SK-N-SH (cell line): ENCODE data around the gene B4GALNT4. TPM values are rescaled to one million over a fixed set of nuclear protein-coding genes. Genes with fewer than 3 reads are reported as not detected.
A peak's percentile ranks its signal among the peaks of the same experiment; 100 is the strongest.

Source experiments
- CTCF ChIA-PET: fragments of 300-600, 350-600 bp; formaldehyde crosslinking; extraction: SDS; loops from one replicate; lab custom pipeline; 2021; lab: Yijun Ruan, JAX
- POLR2A ChIA-PET: fragments of 350-600 bp; sonication (Branson Sonifier 250); formaldehyde crosslinking; extraction: SDS; loops from one replicate; lab custom pipeline; 2020; ENCODE audit warnings: antibody characterized with exemption, inconsistent platforms; lab: Yijun Ruan, JAX
- DNase-seq: peaks from one replicate; pipeline ENCODE4 v3.0.0; 2012
- H2AFZ ChIP-seq: fragments of 200-600 bp; sonication (generic); 2 replicates; pipeline ENCODE4 v1.8.1; 2016; ENCODE audit warnings: antibody characterized with exemption, mild to moderate bottlenecking, low read depth
- H3F3A ChIP-seq: fragments of 200-600 bp; sonication (generic); replicated peaks from 2 replicates; pipeline ENCODE3; 2016; ENCODE audit warnings: antibody characterized with exemption, mild to moderate bottlenecking; ENCODE audit not compliant: insufficient read depth
- H3K27ac ChIP-seq, 2 experiments: fragments of 200-500 bp in 1 of 2; fragments of 200-600 bp in 1 of 2; sonication (Bioruptor generic) in 1 of 2; sonication (generic), shearing (Covaris generic) in 1 of 2; 2 replicates each; pipeline versions ENCODE4 v1.5.1 to v1.6.1; 2014 to 2016; ENCODE audit warnings: low read depth in 2 of 2, inconsistent platforms in 1 of 2, low read length in 1 of 2, mild to moderate bottlenecking in 1 of 2, mixed read lengths in 1 of 2
- H3K27me3 ChIP-seq: fragments of 200-600 bp; sonication (generic), shearing (Covaris generic); 2 replicates; pipeline ENCODE4 v1.6.1; 2016; ENCODE audit warnings: mixed run types; ENCODE audit not compliant: insufficient read depth
- H3K36me3 ChIP-seq, 2 experiments: fragments of 200-500 bp in 1 of 2; fragments of 200-600 bp in 1 of 2; sonication (Bioruptor generic) in 1 of 2; sonication (generic) in 1 of 2; replicated peaks in 1 of 2; 2 replicates each; pipeline versions ENCODE3 to v1.5.1; 2014 to 2016; ENCODE audit warnings: low read length in 1 of 2, mild to moderate bottlenecking in 1 of 2; ENCODE audit not compliant: insufficient read depth in 2 of 2, control insufficient read depth in 1 of 2
- H3K4me1 ChIP-seq, 2 experiments: fragments of 200-500 bp in 1 of 2; fragments of 200-600 bp in 1 of 2; sonication (Bioruptor generic) in 1 of 2; sonication (generic), shearing (Covaris generic) in 1 of 2; 2 replicates each; pipeline versions ENCODE4 v1.5.1 to v1.6.1; 2014 to 2016; ENCODE audit warnings: low read depth in 1 of 2, low read length in 1 of 2, mixed run types in 1 of 2; ENCODE audit not compliant: insufficient read depth in 2 of 2, control insufficient read depth in 1 of 2
- H3K4me2 ChIP-seq: fragments of 200-600 bp; sonication (generic), shearing (Covaris generic); 2 replicates; pipeline ENCODE4 v1.6.1; 2017; ENCODE audit warnings: mixed run types
- H3K4me3 ChIP-seq, 2 experiments: fragments of 200-500 bp in 1 of 2; fragments of 200-600 bp in 1 of 2; sonication (Bioruptor generic) in 1 of 2; sonication (generic), shearing (Covaris generic) in 1 of 2; 2 replicates each; pipeline versions ENCODE4 v1.5.1 to v1.8.1; 2014 to 2016; ENCODE audit warnings: low read depth in 2 of 2, inconsistent platforms in 1 of 2, low read length in 1 of 2, mild to moderate bottlenecking in 1 of 2, mixed read lengths in 1 of 2, moderate library complexity in 1 of 2
- H3K79me2 ChIP-seq: fragments of 200-600 bp; sonication (generic); 2 replicates; pipeline ENCODE4 v1.8.1; 2017; ENCODE audit warnings: mild to moderate bottlenecking; ENCODE audit not compliant: insufficient read depth
- H3K9ac ChIP-seq: fragments of 200-600 bp; sonication (generic); 2 replicates; pipeline ENCODE4 v1.6.1; 2017; ENCODE audit warnings: mixed run types
- H3K9me2 ChIP-seq: fragments of 200-600 bp; sonication (generic); 2 replicates; pipeline ENCODE4 v1.6.1; 2017; ENCODE audit warnings: mixed run types
- H3K9me3 ChIP-seq: fragments of 200-600 bp; sonication (generic); 2 replicates; pipeline ENCODE4 v1.6.1; 2017; ENCODE audit warnings: mixed run types, mild to moderate bottlenecking, moderate library complexity
- H4K20me1 ChIP-seq: fragments of 200-600 bp; sonication (generic); 2 replicates; pipeline ENCODE4 v1.6.1; 2017; ENCODE audit warnings: mild to moderate bottlenecking, mixed run types; ENCODE audit not compliant: insufficient read depth
- ELF1 ChIP-seq: IDR thresholded peaks from 2 replicates; pipeline ENCODE4 v1.4.0; 2012
- FOSL2 ChIP-seq: IDR thresholded peaks from 2 replicates; pipeline ENCODE4 v1.4.0; 2012; ENCODE audit warnings: low read depth, mild to moderate bottlenecking, moderate library complexity, borderline replicate concordance
- FOXJ3 ChIP-seq: sonication (generic); formaldehyde crosslinking; IDR thresholded peaks from 2 replicates; pipeline ENCODE4 v1.5.1; 2020; ENCODE audit warnings: mild to moderate bottlenecking, missing genetic modification reagents
- FOXM1 ChIP-seq: IDR thresholded peaks from 2 replicates; pipeline ENCODE4 v1.4.0; 2012; ENCODE audit warnings: low read depth, mild to moderate bottlenecking
- JUND ChIP-seq: IDR thresholded peaks from 2 replicates; pipeline ENCODE4 v1.4.0; 2012
- NRF1 ChIP-seq: IDR thresholded peaks from 2 replicates; pipeline ENCODE4 v1.6.1; 2012; ENCODE audit warnings: low read depth, mild to moderate bottlenecking, low read length
- POLR2AphosphoS5 ChIP-seq: IDR thresholded peaks from 2 replicates; pipeline ENCODE4 v1.6.1; 2012; ENCODE audit warnings: low read depth, low read length
- RAD21 ChIP-seq: IDR thresholded peaks from 2 replicates; pipeline ENCODE4 v1.6.1; 2012; ENCODE audit warnings: mild to moderate bottlenecking, low read length
- RFX5 ChIP-seq: IDR thresholded peaks from 2 replicates; pipeline ENCODE4 v1.6.1; 2012; ENCODE audit warnings: mild to moderate bottlenecking, improper control_type of control experiment, low read length
- SMC3 ChIP-seq: IDR thresholded peaks from 2 replicates; pipeline ENCODE4 v1.6.1; 2012; ENCODE audit warnings: low read depth, low read length, improper control_type of control experiment
- TEAD4 ChIP-seq: IDR thresholded peaks from 2 replicates; pipeline ENCODE4 v1.4.0; 2012; ENCODE audit warnings: mild to moderate bottlenecking, borderline replicate concordance; ENCODE audit not compliant: insufficient read depth
- WGBS: methylation state at CpG from one replicate; pipeline ENCODE4 v1.1.6; 2017; ENCODE audit warnings: low lambda C conversion rate; 5-methylcytosine and 5-hydroxymethylcytosine counted together
- polyA plus RNA-seq, 3 experiments: library from polyadenylated mRNA; depleted of rRNA; stranded (reverse); fragments of >200 nt; gene quantifications; 2 replicates each; pipeline ENCODE4 v1.2.3, GENCODE V29; 2012
- TF ChIP-seq, protein P1 (sequence below): IDR thresholded peaks from 2 replicates; pipeline ENCODE4; 2012
- TF ChIP-seq, protein P2 (sequence below): fragments of 150-350 bp; IDR thresholded peaks from 2 replicates; pipeline ENCODE4 v1.6.1; 2017; ENCODE audit warnings: antibody characterized with exemption, low read length, low read depth, borderline replicate concordance
- TF ChIP-seq, protein P3 (sequence below): fragments of 150-350 bp; IDR thresholded peaks from 2 replicates; pipeline ENCODE4 v1.6.1; 2016; ENCODE audit warnings: mild to moderate bottlenecking, low read depth, low read length

B4GALNT4 gene
- polyA plus RNA-seq, 1 of the 3 experiments (the other 2 are of a cell fraction): 66.7 TPM

DNA sequence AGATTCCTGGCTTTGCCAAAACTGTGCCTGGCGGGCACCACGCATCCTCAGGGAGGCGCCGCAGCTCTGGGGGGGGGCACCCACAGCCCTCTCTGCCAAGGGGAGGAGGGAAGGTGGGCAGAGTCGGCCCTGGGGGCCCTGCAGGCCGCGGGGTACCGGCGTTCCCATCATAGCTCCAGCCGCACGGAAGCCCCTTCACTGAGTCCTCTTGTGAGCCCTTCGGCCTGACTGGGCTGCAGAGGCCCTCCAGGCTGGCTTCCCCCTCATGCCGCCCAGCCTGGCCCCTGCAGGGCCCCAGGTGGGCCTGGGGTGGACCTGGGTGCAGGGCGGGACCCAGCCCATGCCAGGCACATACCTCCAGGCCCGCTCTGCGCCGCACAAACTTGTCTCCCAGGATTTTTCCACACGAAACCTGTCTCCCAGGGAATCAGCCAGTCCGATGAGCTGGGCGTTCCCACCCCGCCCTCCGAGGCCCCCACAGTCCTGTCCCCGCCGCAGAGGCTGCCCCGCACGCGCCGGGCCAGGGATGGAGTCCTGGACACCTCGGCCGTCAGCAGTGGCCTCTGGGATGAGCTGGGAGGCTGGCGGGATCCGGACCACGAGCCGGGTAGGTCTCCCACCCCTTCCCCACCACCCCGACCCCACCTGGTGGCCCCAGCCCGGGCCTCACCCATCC, 22.9 kb downstream of the B4GALNT4 start:
- CTCF ChIA-PET: interaction anchor here (0.9 to 1.0 kb wide), 3 partner anchors 14 to 56 kb away, joined by 3 read pairs; no protein-coding TSS in a partner anchor
- H3K27ac ChIP-seq: no peak overlapping the region
- no peak overlapping the region for H3K9ac ChIP-seq
- no peaks in the 10 kb centered on the region for H3F3A ChIP-seq
- POLR2A ChIA-PET: interaction anchor here (1.4 kb wide), 1 partner anchor 9 kb away, joined by 3 read pairs; no protein-coding TSS in a partner anchor
- H3K4me1 ChIP-seq: peaks cover 8 to 10% of the 10 kb centered on the region in 2 experiments; a peak in 3 of 4 replicates
- no peaks in the 10 kb centered on the region for H4K20me1 ChIP-seq
- no peak overlapping the region; the same call in 1 of the 2 replicates for H3K4me2 ChIP-seq
- H3K4me3 ChIP-seq: no peak overlapping the region
- H3K36me3 ChIP-seq: no peaks in the 10 kb centered on the region
- no peak overlapping the region for H2AFZ ChIP-seq
- H3K79me2 ChIP-seq: no peaks in the 10 kb centered on the region
- H3K9me3 ChIP-seq: no peaks in the 10 kb centered on the region
- no peak for DNase-seq
- TF ChIP-seq SMC3: no peak
- TF ChIP-seq, all 33 proteins: peak for 0
- no peaks in the 10 kb centered on the region for H3K27me3 ChIP-seq
- no peaks in the 10 kb centered on the region for H3K9me2 ChIP-seq
- 80% methylated on average over 23 of the region's 36 CpGs for WGBS

DNA sequence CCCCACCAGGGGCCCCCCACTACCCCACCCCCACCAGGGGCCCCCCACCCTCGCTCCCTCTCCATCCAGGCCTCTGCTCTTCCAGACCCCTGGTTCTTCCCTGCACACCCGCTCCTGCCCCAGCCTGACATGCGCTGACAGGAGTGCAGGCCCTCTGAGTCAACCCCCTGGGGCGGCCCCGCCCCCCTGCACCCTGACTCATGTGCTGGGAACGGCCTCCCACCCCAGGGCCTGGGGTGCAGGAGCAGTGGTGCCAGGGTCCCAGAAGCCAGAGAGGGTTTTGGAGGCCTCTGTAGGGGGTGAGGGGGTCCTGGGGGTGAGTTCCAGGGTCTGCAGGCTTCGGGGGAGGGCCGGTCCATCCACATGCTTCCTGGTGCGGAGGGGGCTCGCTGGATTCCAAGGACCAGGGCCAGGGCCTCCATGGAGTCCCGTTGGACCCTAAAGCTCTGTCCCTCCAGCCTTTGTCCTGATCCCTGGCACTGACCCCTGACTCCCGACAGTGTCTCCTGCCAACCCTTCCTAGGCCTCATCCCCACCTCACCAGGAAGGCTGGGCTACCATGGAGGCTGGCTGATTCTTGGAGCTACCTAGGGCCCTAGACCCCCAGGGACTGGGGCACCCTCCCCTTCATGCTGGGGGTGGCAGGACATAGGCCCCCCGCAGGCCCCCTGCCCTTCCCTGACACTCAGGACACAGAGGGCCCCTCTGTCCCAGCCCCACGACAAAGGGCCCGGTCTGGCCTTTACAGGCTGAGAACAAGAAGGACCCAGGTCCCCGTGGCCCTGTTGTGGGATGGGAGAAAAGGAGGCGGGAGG, 24.1 kb downstream of the B4GALNT4 start:
- H3K9ac ChIP-seq: peak overlapping the region; percentile 7; the same call in 1 of the 2 replicates
- H2AFZ ChIP-seq: no peak overlapping the region
- H3K4me2 ChIP-seq: peak overlapping the region; percentile 20; the same call in 1 of the 2 replicates
- no peaks in the 10 kb centered on the region for H3K9me3 ChIP-seq
- CTCF ChIA-PET: interaction anchor here (1.0 to 1.4 kb wide), 2 partner anchors 13 to 29 kb away, joined by 3 read pairs; no protein-coding TSS in a partner anchor
- TF ChIP-seq FOXJ3 (CRISPR knock-in tag): no peak
- TF ChIP-seq, protein P1, sequence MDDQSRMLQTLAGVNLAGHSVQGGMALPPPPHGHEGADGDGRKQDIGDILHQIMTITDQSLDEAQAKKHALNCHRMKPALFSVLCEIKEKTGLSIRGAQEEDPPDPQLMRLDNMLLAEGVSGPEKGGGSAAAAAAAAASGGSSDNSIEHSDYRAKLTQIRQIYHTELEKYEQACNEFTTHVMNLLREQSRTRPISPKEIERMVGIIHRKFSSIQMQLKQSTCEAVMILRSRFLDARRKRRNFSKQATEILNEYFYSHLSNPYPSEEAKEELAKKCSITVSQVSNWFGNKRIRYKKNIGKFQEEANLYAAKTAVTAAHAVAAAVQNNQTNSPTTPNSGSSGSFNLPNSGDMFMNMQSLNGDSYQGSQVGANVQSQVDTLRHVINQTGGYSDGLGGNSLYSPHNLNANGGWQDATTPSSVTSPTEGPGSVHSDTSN: 0 out of 2 replicates have a peak, but pooled peaks have one; percentile 28
- TF ChIP-seq, protein P2, sequence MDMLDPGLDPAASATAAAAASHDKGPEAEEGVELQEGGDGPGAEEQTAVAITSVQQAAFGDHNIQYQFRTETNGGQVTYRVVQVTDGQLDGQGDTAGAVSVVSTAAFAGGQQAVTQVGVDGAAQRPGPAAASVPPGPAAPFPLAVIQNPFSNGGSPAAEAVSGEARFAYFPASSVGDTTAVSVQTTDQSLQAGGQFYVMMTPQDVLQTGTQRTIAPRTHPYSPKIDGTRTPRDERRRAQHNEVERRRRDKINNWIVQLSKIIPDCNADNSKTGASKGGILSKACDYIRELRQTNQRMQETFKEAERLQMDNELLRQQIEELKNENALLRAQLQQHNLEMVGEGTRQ: no peak
- TF ChIP-seq FOXM1: no peak
- TF ChIP-seq POLR2AphosphoS5: 0 out of 2 replicates have a peak, but pooled peaks have one; percentile 34
- TF ChIP-seq ELF1: no peak
- TF ChIP-seq RFX5: no peak
- peak; percentile 84 for TF ChIP-seq FOSL2
- TF ChIP-seq RAD21: no peak
- TF ChIP-seq TEAD4: no peak
- TF ChIP-seq JUND: no peak; the same call in 1 of the 2 replicates
- TF ChIP-seq, protein P3, sequence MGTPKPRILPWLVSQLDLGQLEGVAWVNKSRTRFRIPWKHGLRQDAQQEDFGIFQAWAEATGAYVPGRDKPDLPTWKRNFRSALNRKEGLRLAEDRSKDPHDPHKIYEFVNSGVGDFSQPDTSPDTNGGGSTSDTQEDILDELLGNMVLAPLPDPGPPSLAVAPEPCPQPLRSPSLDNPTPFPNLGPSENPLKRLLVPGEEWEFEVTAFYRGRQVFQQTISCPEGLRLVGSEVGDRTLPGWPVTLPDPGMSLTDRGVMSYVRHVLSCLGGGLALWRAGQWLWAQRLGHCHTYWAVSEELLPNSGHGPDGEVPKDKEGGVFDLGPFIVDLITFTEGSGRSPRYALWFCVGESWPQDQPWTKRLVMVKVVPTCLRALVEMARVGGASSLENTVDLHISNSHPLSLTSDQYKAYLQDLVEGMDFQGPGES: no peak
- 0 out of 2 replicates have a peak, but pooled peaks have one; percentile 24 for TF ChIP-seq NRF1
- TF ChIP-seq, all 33 proteins: peak for 4
- Histone ChIP-seq H3K27ac (peak overlapping the region in 1 of 2 experiments; percentile 30; a peak in 2 of 4 replicates), H3K4me3 (no peak overlapping the region), H3K9me2 (no peaks in the 10 kb centered on the region), H3K36me3 (no peaks in the 10 kb centered on the region), H3K4me1 (peaks cover 10 to 12% of the 10 kb centered on the region in 2 experiments; a peak in 3 of 4 replicates), H3F3A (no peaks in the 10 kb centered on the region), H3K27me3 (no peaks in the 10 kb centered on the region), H4K20me1 (no peaks in the 10 kb centered on the region), H3K79me2 (no peaks in the 10 kb centered on the region)
- POLR2A ChIA-PET: no interaction called here
- DNase-seq: no peak
- WGBS: 45% methylated on average over 15 of the region's 17 CpGs
